Lung (tissue), 12 donors: ENCODE results near the gene NDFIP2. TPM values are rescaled to one million over a fixed set of nuclear protein-coding genes. Genes with fewer than 3 reads are reported as not detected.

ENCODE experiments used
- ATAC-seq: fragments of 200-7000 bp; cut with Tn5 transposase; one replicate; pipeline ENCODE4 v1.9.1; 2020; ENCODE audit warnings: moderate number of reproducible peaks; ENCODE audit not compliant: insufficient read depth, low FRiP score
- DNase-seq, 3 donors: peaks; one replicate each; pipeline ENCODE4 v3.0.0-alpha.2; 2013 to 2017
- H3K27ac ChIP-seq, 2 donors: one replicate each; pipeline ENCODE4 v1.5.1; 2013; ENCODE audit warnings: mild to moderate bottlenecking in 2 of 2, moderate library complexity in 2 of 2, control low read depth in 1 of 2, inconsistent platforms in 1 of 2, low read depth in 1 of 2, low read length in 1 of 2
- H3K27me3 ChIP-seq, 3 donors: one replicate each; pipeline ENCODE4 v1.5.1; 2013; ENCODE audit warnings: low read length in 2 of 3; ENCODE audit not compliant: control insufficient read depth in 3 of 3, insufficient read depth in 3 of 3
- H3K36me3 ChIP-seq, 4 donors: one replicate each; pipeline ENCODE4 v1.5.1; 2013; ENCODE audit warnings: low read length in 4 of 4, mild to moderate bottlenecking in 1 of 4, moderate library complexity in 1 of 4; ENCODE audit not compliant: control insufficient read depth in 4 of 4, insufficient read depth in 4 of 4
- H3K4me1 ChIP-seq, 5 donors: one replicate each; pipeline ENCODE4 v1.5.1; 2013; ENCODE audit warnings: low read length in 5 of 5, mild to moderate bottlenecking in 2 of 5, moderate library complexity in 1 of 5; ENCODE audit not compliant: control insufficient read depth in 5 of 5, insufficient read depth in 5 of 5
- H3K4me3 ChIP-seq: one replicate; pipeline ENCODE4 v1.5.1; 2013; ENCODE audit warnings: mild to moderate bottlenecking, control low read depth, moderate library complexity
- H3K9ac ChIP-seq, 2 donors: one replicate each; pipeline ENCODE4 v1.5.1; 2013; ENCODE audit warnings: low read length in 2 of 2, control low read depth in 1 of 2; ENCODE audit not compliant: insufficient read depth in 1 of 2
- H3K9me3 ChIP-seq, 4 donors: one replicate each; pipeline ENCODE4 v1.5.1; 2013; ENCODE audit warnings: low read length in 3 of 4, mild to moderate bottlenecking in 1 of 4, moderate library complexity in 1 of 4; ENCODE audit not compliant: control insufficient read depth in 4 of 4, insufficient read depth in 3 of 4
- CTCF ChIP-seq: IDR thresholded peaks from 2 replicates; pipeline ENCODE4 v1.5.1; 2012; ENCODE audit warnings: mild to moderate bottlenecking; ENCODE audit errors: control extremely low read depth, extremely low read depth
- WGBS, 2 donors: extraction: QIAGEN DNeasy Blood & Tissue Kit; methylation state at CpG; one replicate each; pipeline ENCODE4 v1.1.7; 2013; 5-methylcytosine and 5-hydroxymethylcytosine counted together
- polyA plus RNA-seq, 2 donors: library from polyadenylated mRNA; stranded (reverse); fragments of 200-250 nt; gene quantifications; one replicate each; pipeline ENCODE4 v1.2.1, GENCODE V29; 2013
- total RNA-seq, 2 donors: library from RNA; depleted of rRNA in 1 of 2; stranded (reverse); fragments of >200 nt in 1 of 2; gene quantifications; one replicate each; pipeline ENCODE4 v1.2.1, GENCODE V29; 2014 to 2021
- donor health status: control.
- donor health status: control.
- donor health status: Bipolar disorder and iron deficiency.
- donor health status: healthy.
- donor health status: DM: yes; HTN: yes; CAD: no.

Gene NDFIP2
- total and polyA plus RNA-seq, 4 donors: 14.0 to 38.4 (median 23.2) TPM

DNA sequence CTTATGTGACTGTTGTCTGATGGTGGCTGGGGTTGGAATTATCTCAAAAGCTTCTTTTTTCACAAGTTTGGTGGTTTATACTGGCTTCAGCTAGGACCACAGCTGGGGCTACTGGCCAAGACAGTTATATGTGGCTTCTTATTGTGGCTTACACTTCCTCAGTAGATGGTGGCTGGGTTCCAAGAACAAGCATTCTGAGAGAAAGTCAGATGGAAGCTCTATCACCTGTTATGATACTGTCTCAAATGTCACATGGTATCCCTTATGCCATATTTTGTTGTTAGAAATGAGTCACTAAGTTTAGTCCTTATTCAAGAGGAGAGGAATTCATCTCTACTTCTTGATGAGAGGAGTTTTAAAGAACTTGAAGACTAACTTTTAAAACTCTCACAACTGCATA is 41.6 kb downstream of the NDFIP2 start:
- Histone ChIP-seq H3K9me3 (no peaks in the 10 kb centered on the region), H3K36me3 (peaks cover 4 to 9% (median 6%) of the 10 kb centered on the region in 4 donors), H3K27me3 (no peaks in the 10 kb centered on the region), H3K27ac (no peak overlapping the region), H3K4me3 (no peak overlapping the region), H3K9ac (no peak overlapping the region), H3K4me1 (peaks cover 0 to 17% (median 0%) of the 10 kb centered on the region in 5 donors)
- DNase-seq: no peak
- ATAC-seq: no peak
- no peak for TF ChIP-seq CTCF

- TF ChIP-seq CTCF: no peak
- no peaks in the 10 kb centered on the region for H3K27me3 ChIP-seq
- no peak overlapping the region for H3K27ac ChIP-seq
- peaks cover 0 to 21% (median 0%) of the 10 kb centered on the region in 5 donors for H3K4me1 ChIP-seq
- no peaks in the 10 kb centered on the region for H3K9me3 ChIP-seq
- DNase-seq: peak in 1 of 3 donors; percentile 6
- ATAC-seq: no peak
- H3K9ac ChIP-seq: no peak overlapping the region
- H3K36me3 ChIP-seq: peaks cover 4 to 9% (median 6%) of the 10 kb centered on the region in 4 donors
- WGBS, 2 donors: 53 to 59% methylated on average over 8 of the region's 8 CpGs
- H3K4me3 ChIP-seq: no peak overlapping the region
Measured at GRCh38 chr13:79525064-79525857, 44.3 kb downstream of the NDFIP2 start.

- no peaks in the 10 kb centered on the region for H3K9me3 ChIP-seq
- peaks cover 2 to 6% (median 3%) of the 10 kb centered on the region in 4 donors for H3K36me3 ChIP-seq
- no peak for TF ChIP-seq CTCF
- no peak for ATAC-seq
- no peak overlapping the region for H3K4me3 ChIP-seq
- 88 to 90% methylated on average over 5 of the region's 5 CpGs for WGBS, 2 donors
- no peak overlapping the region for H3K27ac ChIP-seq
- peaks cover 0 to 21% (median 0%) of the 10 kb centered on the region in 5 donors for H3K4me1 ChIP-seq
- H3K9ac ChIP-seq: no peak overlapping the region
- no peaks in the 10 kb centered on the region for H3K27me3 ChIP-seq
- no peak for DNase-seq
Measured at GRCh38 chr13:79527698-79528097, 46.7 kb downstream of the NDFIP2 start.
